ENCODE measurements around the gene TIMP1.
A peak's percentile ranks its signal among the peaks of the same experiment; 100 is the strongest.

Gene TIMP1

GRCh38 chrX:47613082-47613481 is 30.8 kb downstream of the TIMP1 start:
- peaks cover 12% of the 10 kb centered on the region; the same call in 1 of the 2 replicates for H3K9me3 ChIP-seq
- H3K4me3 ChIP-seq, result no peak overlapping the region
- peaks cover 5% of the 10 kb centered on the region; the same call in 1 of the 2 replicates for H3K4me1 ChIP-seq
- TF ChIP-seq Cebpa-rat (IDR thresholded peaks at IDR 0.05), result no peak
- H4K20me1 ChIP-seq, result no peaks in the 10 kb centered on the region
- H3K27me3 ChIP-seq, result peaks cover 49% of the 10 kb centered on the region
- no peak overlapping the region for H3K4me2 ChIP-seq
- no peak overlapping the region for H3K9ac ChIP-seq
- no peak overlapping the region for H3K27ac ChIP-seq
- no peaks in the 10 kb centered on the region for H3K36me3 ChIP-seq

GRCh38 chrX:47614618-47615017 is 32.4 kb downstream of the TIMP1 start:
- no peaks in the 10 kb centered on the region for H4K20me1 ChIP-seq
- no peak for TF ChIP-seq Cebpa-rat (IDR thresholded peaks at IDR 0.05)
- H3K4me1 ChIP-seq, result no peaks in the 10 kb centered on the region
- H3K4me3 ChIP-seq, result no peak overlapping the region
- H3K36me3 ChIP-seq, result no peaks in the 10 kb centered on the region
- H3K9me3 ChIP-seq, result peaks cover 7% of the 10 kb centered on the region; the same call in 1 of the 2 replicates
- H3K27me3 ChIP-seq, result peaks cover 50% of the 10 kb centered on the region
- no peak overlapping the region for H3K9ac ChIP-seq
- H3K4me2 ChIP-seq, result no peak overlapping the region
- H3K27ac ChIP-seq, result no peak overlapping the region

- peaks cover 9% of the 10 kb centered on the region for H3K4me1 ChIP-seq
- no peak overlapping the region for H3K9ac ChIP-seq
- no peaks in the 10 kb centered on the region for H3K36me3 ChIP-seq
- no peaks in the 10 kb centered on the region; the same call in 1 of the 2 replicates for H4K20me1 ChIP-seq
- no peak overlapping the region for H3K4me2 ChIP-seq
- H3K27ac ChIP-seq, result no peak overlapping the region
- H3K27me3 ChIP-seq, result peaks cover 41% of the 10 kb centered on the region
- no peaks in the 10 kb centered on the region for H3K9me3 ChIP-seq
- TF ChIP-seq Cebpa-rat (IDR thresholded peaks at IDR 0.05), result no peak
- H3K4me3 ChIP-seq, result no peak overlapping the region
These were observed 36.8 kb downstream of the TIMP1 start for GRCh38 chrX:47618923-47619485.

- peaks cover 9% of the 10 kb centered on the region for H3K4me1 ChIP-seq
- H4K20me1 ChIP-seq, result no peaks in the 10 kb centered on the region; the same call in 1 of the 2 replicates
- peaks cover 40% of the 10 kb centered on the region for H3K27me3 ChIP-seq
- H3K4me2 ChIP-seq, result peak within 1 kb of the TSS; percentile 43
- no peaks in the 10 kb centered on the region for H3K9me3 ChIP-seq
- no peak within 1 kb of the TSS for H3K9ac ChIP-seq
- H3K27ac ChIP-seq, result no peak within 1 kb of the TSS
- H3K4me3 ChIP-seq, result no peak within 1 kb of the TSS
- H3K36me3 ChIP-seq, result no peaks in the 10 kb centered on the region
- no peak for TF ChIP-seq Cebpa-rat (IDR thresholded peaks at IDR 0.05)
These were observed 37.5 kb downstream of the TIMP1 start, which contains the start of gene SYN1 for GRCh38 chrX:47619486-47620302. Gene SYN1, minus strand, starts transcription at chrX:47619857. Its CDS starts 129 bp downstream, at chrX:47619728.

- no peak overlapping the region for H3K27ac ChIP-seq
- H3K4me1 ChIP-seq, result peaks cover 9% of the 10 kb centered on the region
- H3K27me3 ChIP-seq, result peaks cover 40% of the 10 kb centered on the region
- no peak overlapping the region for H3K9ac ChIP-seq
- TF ChIP-seq Cebpa-rat (IDR thresholded peaks at IDR 0.05), result no peak
- peak overlapping the region; percentile 43; the same call in 1 of the 2 replicates for H3K4me2 ChIP-seq
- H4K20me1 ChIP-seq, result peaks cover 4% of the 10 kb centered on the region; the same call in 1 of the 2 replicates
- no peaks in the 10 kb centered on the region for H3K36me3 ChIP-seq
- no peaks in the 10 kb centered on the region for H3K9me3 ChIP-seq
- H3K4me3 ChIP-seq, result no peak overlapping the region
These were observed 38.1 kb downstream of the TIMP1 start for GRCh38 chrX:47620303-47620685.

GRCh38 chrX:47621851-47622250 is 39.6 kb downstream of the TIMP1 start:
- Histone ChIP-seq H3K27ac (no peak overlapping the region), H4K20me1 (peaks cover 9% of the 10 kb centered on the region; the same call in 1 of the 2 replicates), H3K36me3 (no peaks in the 10 kb centered on the region), H3K4me3 (no peak overlapping the region), H3K4me1 (peaks cover 9% of the 10 kb centered on the region), H3K9me3 (no peaks in the 10 kb centered on the region), H3K27me3 (peaks cover 30% of the 10 kb centered on the region), H3K9ac (no peak overlapping the region), H3K4me2 (no peak overlapping the region)
- TF ChIP-seq Cebpa-rat (IDR thresholded peaks at IDR 0.05), result no peak

GRCh38 chrX:47623540-47624027 is 41.3 kb downstream of the TIMP1 start:
- peaks cover 9% of the 10 kb centered on the region; the same call in 1 of the 2 replicates for H4K20me1 ChIP-seq
- H3K36me3 ChIP-seq, result no peaks in the 10 kb centered on the region
- no peak overlapping the region for H3K9ac ChIP-seq
- peak overlapping the region; percentile 68 for H3K4me2 ChIP-seq
- TF ChIP-seq Cebpa-rat (IDR thresholded peaks at IDR 0.05), result no peak
- H3K4me3 ChIP-seq, result peak overlapping the region; percentile 57
- peaks cover 12% of the 10 kb centered on the region for H3K4me1 ChIP-seq
- H3K27me3 ChIP-seq, result peaks cover 22% of the 10 kb centered on the region
- no peaks in the 10 kb centered on the region for H3K9me3 ChIP-seq
- H3K27ac ChIP-seq, result no peak overlapping the region

- Histone ChIP-seq H3K36me3 (no peaks in the 10 kb centered on the region), H3K27ac (no peak overlapping the region), H3K4me2 (no peak overlapping the region), H3K4me1 (peaks cover 26% of the 10 kb centered on the region), H4K20me1 (peaks cover 9% of the 10 kb centered on the region; the same call in 1 of the 2 replicates), H3K9me3 (no peaks in the 10 kb centered on the region), H3K4me3 (no peak overlapping the region), H3K27me3 (peaks cover 26% of the 10 kb centered on the region), H3K9ac (no peak overlapping the region)
- no peak for TF ChIP-seq Cebpa-rat (IDR thresholded peaks at IDR 0.05)
These were observed 43.1 kb downstream of the TIMP1 start for GRCh38 chrX:47625365-47625764.

GRCh38 chrX:47628982-47629381 is 46.7 kb downstream of the TIMP1 start:
- H4K20me1 ChIP-seq, result peaks cover 9% of the 10 kb centered on the region; the same call in 1 of the 2 replicates
- H3K4me1 ChIP-seq, result peaks cover 19% of the 10 kb centered on the region
- H3K27me3 ChIP-seq, result peaks cover 45% of the 10 kb centered on the region
- H3K27ac ChIP-seq, result no peak overlapping the region
- H3K9ac ChIP-seq, result no peak overlapping the region
- no peak overlapping the region for H3K4me3 ChIP-seq
- TF ChIP-seq Cebpa-rat (IDR thresholded peaks at IDR 0.05), result no peak
- H3K36me3 ChIP-seq, result no peaks in the 10 kb centered on the region
- H3K9me3 ChIP-seq, result no peaks in the 10 kb centered on the region
- H3K4me2 ChIP-seq, result peak overlapping the region; percentile 7; the same call in 1 of the 2 replicates
